Activated CD8-positive, alpha-beta memory T cell treated with anti-CD3 and anti-CD28 coated beads, Interleukin-2, amount 10 ng/mL, durations not matched to agents 7 days and 5 days (primary cell): ENCODE data around the gene TEDC2. TPM values are rescaled to one million over a fixed set of nuclear protein-coding genes. Genes with fewer than 3 reads are reported as not detected.

Experiments used
- ATAC-seq: fragments of 150-1000 bp; cut with Tn5 transposase; one replicate; pipeline ENCODE4 v1.10.0; 2021; ENCODE audit warnings: moderate library complexity
- CTCF ChIA-PET: fragments of 350-600 bp; sonication (Branson Sonifier 250); formaldehyde crosslinking; loops from one replicate; lab custom pipeline; 2021; ENCODE audit warnings: antibody characterized with exemption; lab: Charles Lee
- DNase-seq: peaks from one replicate; pipeline ENCODE4 v3.0.0-alpha.2; 2020
- H3K27ac Mint-ChIP-seq: one replicate; pipeline ENCODE4 v1.8.0; 2021; ENCODE audit warnings: mild to moderate bottlenecking, mixed read lengths
- H3K27me3 Mint-ChIP-seq: one replicate; pipeline ENCODE4 v1.8.0; 2021; ENCODE audit warnings: mixed read lengths
- H3K36me3 Mint-ChIP-seq: one replicate; pipeline ENCODE4 v1.8.0; 2021; ENCODE audit warnings: mild to moderate bottlenecking, mixed read lengths
- H3K4me1 Mint-ChIP-seq: one replicate; pipeline ENCODE4 v1.8.0; 2021; ENCODE audit warnings: mixed read lengths
- H3K4me3 Mint-ChIP-seq: one replicate; pipeline ENCODE4 v1.8.0; 2021; ENCODE audit warnings: mild to moderate bottlenecking, moderate library complexity, mixed read lengths
- H3K9me3 Mint-ChIP-seq: one replicate; pipeline ENCODE4 v1.8.0; 2022; ENCODE audit warnings: low read depth, mixed read lengths
- microRNA-seq: library from miRNA; unstranded; fragments of <30 nt; microRNA quantifications from one replicate; pipeline ENCODE4 v1.2.0, GENCODE V29; 2022
- total RNA-seq, 2 experiments: library from RNA; stranded (reverse); gene quantifications; one replicate each; pipeline ENCODE4 v1.2.3, GENCODE V29; 2021

The TEDC2 gene
- total RNA-seq, 2 experiments from 2014 or later: 24.9 to 27.5 TPM

DNA sequence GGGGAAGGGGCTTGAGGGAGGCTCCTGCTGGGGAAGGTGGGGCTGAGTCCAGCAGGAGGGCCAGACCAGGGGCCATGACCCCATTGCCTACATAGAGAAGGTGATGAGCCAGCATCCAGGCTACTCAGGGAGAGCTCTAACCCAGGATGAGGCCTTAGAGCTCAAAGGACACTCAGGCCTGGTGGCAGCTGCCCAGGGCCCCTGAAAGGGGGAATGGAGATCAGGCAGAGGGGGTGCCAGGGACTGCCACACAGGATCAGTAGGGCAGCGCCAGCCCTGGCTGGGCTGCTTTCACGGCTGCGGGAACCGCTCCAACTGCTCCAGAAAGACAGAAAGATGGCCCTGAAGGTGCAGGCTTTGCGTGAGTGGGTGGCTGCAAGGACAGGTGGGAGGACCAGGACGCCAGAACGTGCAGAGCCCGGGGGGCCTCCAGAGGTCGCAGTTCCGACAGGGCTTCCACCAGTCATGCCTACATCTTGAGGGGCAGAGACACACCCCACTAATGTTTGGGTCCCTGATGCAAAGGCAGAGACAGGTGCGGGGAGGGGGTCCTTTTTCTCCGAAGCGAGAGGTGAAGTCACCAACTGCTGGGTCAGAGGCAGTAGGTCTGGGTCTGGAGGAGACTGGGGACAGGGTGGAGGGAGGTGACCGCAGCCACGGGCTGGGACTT is 53.0 kb downstream of the TEDC2 start:
- DNase-seq: peak; percentile 54
- Mint-ChIP-seq H3K9me3 (no peaks in the 10 kb centered on the region), H3K36me3 (peaks cover 4% of the 10 kb centered on the region), H3K27me3 (no peaks in the 10 kb centered on the region), H3K27ac (peak overlapping the region; percentile 84), H3K4me3 (peak overlapping the region; percentile 85), H3K4me1 (peaks cover 47% of the 10 kb centered on the region)
- CTCF ChIA-PET: interaction anchor here (0.6 to 2.4 kb wide), 6 partner anchors 11 to 414 kb away, joined by 3 to 13 read pairs (median 3); partner anchors contain the start of gene CCNF
- no peak for ATAC-seq

DNA sequence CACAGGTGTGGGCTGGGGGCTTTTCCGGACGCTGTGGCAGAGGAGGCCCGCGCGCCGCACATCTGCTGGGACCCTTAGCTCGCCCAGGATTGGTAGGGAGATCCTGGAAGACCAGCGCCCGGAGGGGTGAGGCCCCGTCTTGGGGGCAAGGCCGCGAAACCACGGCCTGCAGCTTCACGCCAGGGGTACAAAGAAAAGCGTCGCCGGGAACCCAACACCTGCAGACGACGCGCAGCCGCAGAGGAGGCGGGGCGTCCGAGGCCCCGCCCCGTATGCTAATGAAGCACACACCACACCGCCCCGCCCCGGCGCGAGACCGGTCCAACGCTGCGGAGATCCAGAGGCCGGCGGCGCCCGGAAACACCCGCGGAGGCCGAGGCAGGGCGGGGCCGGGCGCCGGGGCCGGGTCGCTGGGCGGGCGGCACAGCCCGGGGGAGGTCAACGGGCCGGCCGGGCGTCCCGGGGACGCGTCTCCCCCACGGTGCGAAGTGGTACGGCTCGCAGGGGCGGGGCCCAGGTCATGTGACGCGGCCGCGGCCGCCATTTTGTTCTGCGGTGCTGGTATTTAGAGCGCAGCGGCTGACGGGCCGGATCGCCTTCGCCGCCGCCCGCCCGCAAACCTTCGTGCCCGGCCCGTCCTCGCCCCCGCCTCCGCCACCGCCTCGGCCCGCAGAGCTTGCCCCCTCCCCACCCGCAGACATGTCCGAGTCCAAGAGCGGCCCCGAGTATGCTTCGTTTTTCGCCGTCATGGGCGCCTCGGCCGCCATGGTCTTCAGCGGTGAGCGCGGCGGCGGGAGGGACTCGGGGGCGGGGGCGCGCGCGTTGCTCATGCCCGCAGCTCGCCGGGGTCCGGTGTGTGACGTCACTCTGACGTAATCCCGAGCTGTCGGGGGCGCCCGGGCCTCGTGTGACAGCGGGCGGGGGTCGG is 53.8 kb downstream of the TEDC2 start, which contains the start of gene ATP6V0C:
Gene ATP6V0C (plus strand): TSS at position 548 of the 928 bp plus-strand sequence. CDS start 152 bp downstream, at position 700.
- peaks cover 49% of the 10 kb centered on the region for H3K4me1 Mint-ChIP-seq

More for the DNA sequence above, 53.8 kb downstream of the TEDC2 start, which contains the start of gene ATP6V0C:
- no peaks in the 10 kb centered on the region for H3K27me3 Mint-ChIP-seq
- DNase-seq: peak; percentile 93
- CTCF ChIA-PET: interaction anchor here (0.6 to 2.4 kb wide), 7 partner anchors 10 to 413 kb away, joined by 3 to 13 read pairs (median 3); partner anchors contain the start of gene CCNF
- H3K36me3 Mint-ChIP-seq: peaks cover 4% of the 10 kb centered on the region
- no peaks in the 10 kb centered on the region for H3K9me3 Mint-ChIP-seq
- H3K4me3 Mint-ChIP-seq: peak within 1 kb of the TSS; percentile 90
- ATAC-seq: peak; percentile 89
- peak within 1 kb of the TSS; percentile 97 for H3K27ac Mint-ChIP-seq

Small RNAs within 50 kb of the gene (microRNA-seq; reads per million reads assigned to microRNA genes)
- gene MIR6767: not detected
- gene MIR6768: 2.1 reads per million

Other genes with a start within 250 kb of the TEDC2 start
- 10 to 100 TPM; 13.2 to 20.4 TPM for gene BRICD5, start 249.2 kb upstream of the TEDC2 start, total RNA-seq
- gene PGP, start 245.3 kb upstream of the TEDC2 start, total RNA-seq: 10 to 100 TPM; 29.8 to 34.8 TPM
- 10 to 100 TPM; 31.3 to 37.1 TPM for gene E4F1, start 236.5 kb upstream of the TEDC2 start, total RNA-seq
- 1 to 10 TPM; 1.5 to 2.0 TPM for gene DNASE1L2, start 223.7 kb upstream of the TEDC2 start, total RNA-seq
- gene ECI1, start 208.5 kb upstream of the TEDC2 start, total RNA-seq: 10 to 100 TPM; 48.9 to 57.3 TPM
- 100 to 1,000 TPM; 310 to 324 TPM for gene RNPS1, start 192.0 kb upstream of the TEDC2 start, total RNA-seq
- gene ABCA3, start 119.4 kb upstream of the TEDC2 start, total RNA-seq: 10 to 100 TPM in 1 of 2 experiments, 1 to 10 TPM in 1; 6.4 to 10.9 TPM
- gene CCNF, start 30.7 kb upstream of the TEDC2 start, total RNA-seq: 100 to 1,000 TPM in 1 of 2 experiments, 10 to 100 TPM in 1; 84.2 to 103 TPM
- not detected for gene NTN3, start 11.2 kb downstream of the TEDC2 start, total RNA-seq
- gene TBC1D24, start 15.0 kb downstream of the TEDC2 start, total RNA-seq: 10 to 100 TPM; 18.7 to 23.3 TPM
- gene ATP6V0C, start 53.8 kb downstream of the TEDC2 start, total RNA-seq: 100 to 1,000 TPM; 104 to 121 TPM
- gene AMDHD2, start 60.3 kb downstream of the TEDC2 start, total RNA-seq: 10 to 100 TPM; 52.5 to 54.2 TPM
- not detected for gene CEMP1, start 71.3 kb downstream of the TEDC2 start, total RNA-seq
- 10 to 100 TPM; 40.3 to 45.1 TPM for gene PDPK1, start 77.9 kb downstream of the TEDC2 start, total RNA-seq
- 10 to 100 TPM; 34.2 to 41.7 TPM for gene KCTD5, start 222.4 kb downstream of the TEDC2 start, total RNA-seq